Gastrocnemius medialis (tissue), 4 donors: ENCODE results near the gene FAM9A.
"Not testable (repeated sequence)": the region's sequence is repeated elsewhere in the genome, so short reads cannot be mapped to it uniquely, and the experiment has no call there.

Source experiments
- POLR2A ChIP-seq, 2 donors: fragments of 450-650 bp; IDR thresholded peaks; one replicate each; pipeline ENCODE4 v1.6.1; 2017; ENCODE audit warnings: antibody characterized with exemption in 2 of 2, mild to moderate bottlenecking in 2 of 2, moderate library complexity in 2 of 2
- TF ChIP-seq, protein P1 (sequence below), 5 experiments: fragments of 450-650 bp in 3 of 5; fragments of 200-600 bp in 2 of 5; sonication (generic) in 2 of 5; IDR thresholded peaks in 4 of 5; conservative IDR thresholded peaks in 1 of 5; 1 replicate in 4 of 5; 2 replicates in 1 of 5; pipeline ENCODE4 v1.5.1; 2016 to 2019; ENCODE audit warnings: antibody characterized with exemption in 5 of 5, mild to moderate bottlenecking in 3 of 5, moderate library complexity in 3 of 5

DNA sequence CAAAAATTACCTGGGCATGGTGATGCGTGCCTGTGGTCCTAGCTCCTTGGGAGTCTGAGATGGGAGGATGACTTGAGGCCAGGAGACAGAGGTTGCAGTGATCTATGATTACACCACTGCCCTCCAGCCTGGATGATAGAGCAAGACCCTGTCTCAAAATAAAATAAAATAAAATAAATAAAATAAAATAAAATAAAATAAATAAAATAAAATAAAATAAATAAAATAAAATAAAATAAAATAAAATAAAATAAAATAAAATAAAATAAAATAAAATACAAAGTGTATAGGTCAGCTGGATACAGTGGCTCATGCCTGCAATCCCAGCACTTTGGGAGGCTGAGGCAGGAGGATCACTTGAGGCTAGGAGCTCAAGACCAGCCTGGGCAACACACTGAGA, 14.1 kb downstream of the FAM9A start:
- TF ChIP-seq, protein P1, sequence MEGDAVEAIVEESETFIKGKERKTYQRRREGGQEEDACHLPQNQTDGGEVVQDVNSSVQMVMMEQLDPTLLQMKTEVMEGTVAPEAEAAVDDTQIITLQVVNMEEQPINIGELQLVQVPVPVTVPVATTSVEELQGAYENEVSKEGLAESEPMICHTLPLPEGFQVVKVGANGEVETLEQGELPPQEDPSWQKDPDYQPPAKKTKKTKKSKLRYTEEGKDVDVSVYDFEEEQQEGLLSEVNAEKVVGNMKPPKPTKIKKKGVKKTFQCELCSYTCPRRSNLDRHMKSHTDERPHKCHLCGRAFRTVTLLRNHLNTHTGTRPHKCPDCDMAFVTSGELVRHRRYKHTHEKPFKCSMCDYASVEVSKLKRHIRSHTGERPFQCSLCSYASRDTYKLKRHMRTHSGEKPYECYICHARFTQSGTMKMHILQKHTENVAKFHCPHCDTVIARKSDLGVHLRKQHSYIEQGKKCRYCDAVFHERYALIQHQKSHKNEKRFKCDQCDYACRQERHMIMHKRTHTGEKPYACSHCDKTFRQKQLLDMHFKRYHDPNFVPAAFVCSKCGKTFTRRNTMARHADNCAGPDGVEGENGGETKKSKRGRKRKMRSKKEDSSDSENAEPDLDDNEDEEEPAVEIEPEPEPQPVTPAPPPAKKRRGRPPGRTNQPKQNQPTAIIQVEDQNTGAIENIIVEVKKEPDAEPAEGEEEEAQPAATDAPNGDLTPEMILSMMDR (IDR thresholded peaks at IDR 0.05 in 4 of 5, conservative IDR thresholded peaks at IDR 0.05 in 1 of 5): not testable (repeated sequence)
- not testable (repeated sequence) for TF ChIP-seq POLR2A (IDR thresholded peaks at IDR 0.05)
